DMS 273 treated with DMSO at 0.1 percent for 48 hours (cell line): ENCODE results near the gene ATP8A2.
"Not testable (repeated sequence)": the region's sequence is repeated elsewhere in the genome, so short reads cannot be mapped to it uniquely, and the experiment has no call there.

Experiments
- DNase-seq: peaks from one replicate; lab custom pipeline; 2025; lab: John Stamatoyannopoulos, UW

The ATP8A2 gene

GRCh38 chr13:25463496-25463895 is 91.7 kb downstream of the ATP8A2 start:
- no peak for DNase-seq

- peak; percentile 71 for DNase-seq
These were observed 95.1 kb downstream of the ATP8A2 start for GRCh38 chr13:25466880-25467279.

DNA sequence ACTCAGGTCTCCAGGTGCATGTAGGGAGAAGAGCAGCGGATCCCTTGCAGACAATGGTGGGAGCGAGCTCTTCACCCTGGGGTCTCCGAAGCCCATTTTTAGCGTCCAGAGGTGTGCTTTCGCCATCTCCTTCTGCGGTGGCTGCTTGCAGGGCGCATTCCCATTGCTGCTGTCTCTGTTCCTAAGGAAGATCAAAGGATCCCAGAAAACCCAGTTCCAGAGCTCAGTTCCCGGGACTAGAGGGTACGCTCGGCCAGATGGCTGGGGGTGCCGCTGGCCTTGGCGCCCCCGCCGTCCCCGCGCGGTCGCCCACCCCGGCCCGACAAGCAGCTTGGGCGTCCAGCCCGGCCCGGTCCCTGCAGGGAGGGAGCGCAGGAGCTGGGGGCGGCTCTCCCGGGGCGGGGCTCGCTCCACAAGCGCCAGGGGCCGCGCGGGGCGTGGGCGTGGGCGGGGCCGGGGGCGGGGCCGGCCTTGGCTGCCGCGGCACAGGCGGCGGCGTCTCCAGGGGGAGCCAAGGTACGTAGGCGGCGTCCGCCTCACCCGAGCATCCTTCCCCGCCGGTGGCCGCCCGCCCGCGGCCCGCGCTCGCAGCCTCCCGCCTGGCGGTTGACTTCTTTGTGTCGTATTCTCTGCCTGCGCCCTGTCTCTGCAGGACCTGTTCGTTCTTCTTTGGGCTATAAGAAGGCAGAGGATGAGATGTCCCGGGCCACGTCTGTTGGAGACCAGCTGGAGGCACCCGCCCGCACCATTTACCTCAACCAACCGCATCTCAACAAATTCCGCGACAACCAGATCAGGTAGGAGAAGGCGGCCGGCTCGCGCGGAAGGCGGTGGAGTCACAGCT is 96.8 kb downstream of the ATP8A2 start:
- peak; percentile 42 for DNase-seq

GRCh38 chr13:25469169-25469525 is 97.4 kb downstream of the ATP8A2 start:
- no peak for DNase-seq

GRCh38 chr13:25473864-25474263 is 102.1 kb downstream of the ATP8A2 start:
- DNase-seq, result no peak

GRCh38 chr13:25478186-25478585 is 106.4 kb downstream of the ATP8A2 start:
- no peak for DNase-seq

DNA sequence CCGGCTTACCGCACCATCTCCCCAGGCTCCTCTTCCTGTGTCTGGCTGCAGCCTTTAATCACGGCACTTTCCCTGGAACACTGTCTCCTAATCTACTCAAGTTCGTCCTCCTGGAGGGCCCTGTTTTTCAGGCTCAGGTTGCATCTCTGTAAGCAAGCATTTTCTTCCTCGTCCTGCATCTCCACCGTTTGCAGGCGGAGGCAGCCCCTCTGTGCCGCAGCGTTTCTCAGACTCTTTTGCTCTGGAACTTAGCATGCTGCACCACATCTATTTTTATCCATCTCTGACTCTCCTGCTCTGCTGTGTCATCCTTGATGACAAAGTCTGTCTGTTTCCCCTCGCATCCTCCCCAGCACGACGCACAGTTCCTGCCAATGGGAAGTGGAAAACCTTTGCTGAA is 117.5 kb downstream of the ATP8A2 start:
- no peak for DNase-seq

- no peak for DNase-seq
These were observed 118.5 kb downstream of the ATP8A2 start for GRCh38 chr13:25490236-25490635.

- DNase-seq, result no peak
These were observed 122.3 kb downstream of the ATP8A2 start for GRCh38 chr13:25493931-25494640.

- DNase-seq, result no peak
These were observed 123.1 kb downstream of the ATP8A2 start for GRCh38 chr13:25494698-25495411.

GRCh38 chr13:25501231-25501630 is 129.5 kb downstream of the ATP8A2 start:
- no peak for DNase-seq

DNA sequence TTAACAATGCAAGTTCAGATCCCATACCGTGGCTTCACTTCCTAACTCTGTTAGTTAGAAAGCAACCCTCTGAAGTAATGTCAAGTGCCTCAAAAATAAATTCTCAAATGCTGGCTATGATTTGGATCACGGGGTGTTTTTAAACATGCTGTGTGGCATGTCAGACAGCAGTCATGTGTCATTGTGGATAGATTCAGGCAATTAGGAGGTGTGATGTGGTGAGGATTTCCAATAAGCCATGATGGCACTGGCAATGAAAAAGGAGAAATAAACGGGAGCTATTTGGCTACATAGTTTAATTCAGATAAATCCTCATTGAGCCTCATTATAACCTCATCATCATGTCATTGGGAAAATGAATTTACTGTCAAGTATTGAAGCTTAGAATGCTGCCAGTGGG is 130.3 kb downstream of the ATP8A2 start:
- DNase-seq, result no peak

DNA sequence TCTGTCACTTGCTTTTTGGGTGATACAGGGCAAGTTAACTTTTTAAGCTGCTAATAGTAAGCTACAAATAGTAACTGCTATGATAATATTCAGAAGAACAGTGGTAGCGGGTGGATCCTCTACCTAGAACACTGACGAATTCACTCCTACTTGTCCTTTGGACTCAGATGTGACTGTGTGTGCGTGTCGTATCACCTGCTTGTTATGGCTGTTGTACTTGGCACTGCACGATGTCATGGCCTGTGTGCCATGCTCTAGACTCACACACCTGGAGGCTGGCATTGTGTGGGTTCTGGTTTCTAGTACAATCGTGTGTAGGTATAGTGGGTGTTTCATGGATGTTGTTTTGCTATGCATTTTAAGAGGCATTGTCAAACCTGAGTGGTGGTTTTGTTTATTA is 130.8 kb downstream of the ATP8A2 start:
- DNase-seq, result no peak

DNA sequence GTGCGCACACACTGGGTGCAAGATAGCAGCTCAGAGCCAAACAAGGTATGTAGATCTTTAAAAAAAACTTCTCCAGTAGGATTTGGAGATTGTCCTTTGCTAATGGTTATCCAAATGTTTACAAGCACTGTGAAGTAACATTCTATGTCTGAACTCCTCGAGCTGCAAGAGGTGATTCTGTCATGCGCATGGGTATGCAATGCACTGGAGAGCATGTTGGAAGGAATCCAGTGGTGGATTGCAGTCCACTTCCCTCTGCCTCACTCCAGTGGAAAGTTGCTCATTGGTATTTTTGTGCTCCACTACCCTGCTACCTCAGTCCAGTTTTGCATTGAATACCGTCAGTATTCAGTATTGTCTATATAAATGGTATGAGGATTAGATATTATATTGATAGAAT is 132.1 kb downstream of the ATP8A2 start:
- no peak for DNase-seq

DNA sequence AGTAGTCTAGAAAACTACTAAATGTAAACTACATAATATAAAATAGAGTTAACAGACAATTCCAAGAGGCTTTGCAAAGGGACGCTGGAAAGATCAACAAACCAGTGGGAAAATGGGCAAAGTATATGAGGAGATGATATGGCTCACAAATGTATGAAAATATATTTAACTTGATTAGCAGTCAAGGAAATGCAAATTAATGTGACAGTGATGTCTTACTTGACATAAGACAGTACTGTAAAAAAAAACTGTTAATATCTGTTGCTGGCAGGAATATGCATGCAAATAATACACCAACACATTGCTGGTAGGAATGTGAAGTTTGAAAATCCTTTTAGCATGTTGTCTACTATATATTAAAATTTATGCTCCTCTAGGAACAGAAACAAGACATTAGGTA is 136.1 kb downstream of the ATP8A2 start:
- DNase-seq, result no peak

- not testable (repeated sequence) for DNase-seq
These were observed 141.3 kb downstream of the ATP8A2 start for GRCh38 chr13:25513060-25513459.

DNA sequence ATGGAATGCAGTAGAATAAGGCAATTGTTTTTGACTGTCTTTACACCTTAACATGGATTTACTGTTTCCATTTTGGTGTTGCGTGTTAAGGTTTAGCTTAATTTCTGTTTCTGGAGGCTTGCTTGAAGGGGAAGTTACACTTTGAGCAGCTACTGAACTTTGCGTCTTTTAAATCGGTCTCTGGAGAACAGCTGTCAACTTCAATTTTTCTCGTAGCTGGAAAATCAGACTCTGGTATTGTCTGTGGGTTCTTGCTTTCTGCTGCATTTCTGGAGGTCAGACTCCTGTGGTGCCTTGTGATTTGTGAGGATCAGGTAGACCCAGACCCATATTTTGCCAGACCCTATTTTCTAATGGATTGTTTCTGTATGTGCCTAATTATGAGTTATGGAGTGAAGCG is 146.7 kb downstream of the ATP8A2 start:
- no peak for DNase-seq

DNA sequence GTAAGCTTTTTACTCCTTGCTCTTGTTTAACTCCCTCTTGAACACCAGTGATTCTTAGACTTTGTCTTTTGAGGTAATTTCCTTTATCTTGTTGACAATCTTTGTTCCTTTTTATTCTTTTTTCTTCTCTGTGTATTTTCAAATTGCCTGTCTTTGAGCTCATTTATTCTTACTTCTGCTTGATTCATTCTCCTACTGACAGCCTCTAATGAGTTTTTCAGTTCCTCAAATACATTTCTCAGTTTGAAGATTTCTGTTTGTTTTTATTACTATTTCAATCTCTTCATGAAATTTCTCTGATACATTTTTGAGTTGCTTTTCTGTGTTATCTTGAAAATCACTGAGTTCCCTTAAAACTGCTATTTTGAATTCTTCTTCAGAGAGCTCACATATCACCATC is 154.1 kb downstream of the ATP8A2 start:
- DNase-seq, result no peak

- no peak for DNase-seq
These were observed 156.5 kb downstream of the ATP8A2 start for GRCh38 chr13:25528266-25528665.

- DNase-seq, result no peak
These were observed 157.7 kb downstream of the ATP8A2 start for GRCh38 chr13:25529425-25529824.

DNA sequence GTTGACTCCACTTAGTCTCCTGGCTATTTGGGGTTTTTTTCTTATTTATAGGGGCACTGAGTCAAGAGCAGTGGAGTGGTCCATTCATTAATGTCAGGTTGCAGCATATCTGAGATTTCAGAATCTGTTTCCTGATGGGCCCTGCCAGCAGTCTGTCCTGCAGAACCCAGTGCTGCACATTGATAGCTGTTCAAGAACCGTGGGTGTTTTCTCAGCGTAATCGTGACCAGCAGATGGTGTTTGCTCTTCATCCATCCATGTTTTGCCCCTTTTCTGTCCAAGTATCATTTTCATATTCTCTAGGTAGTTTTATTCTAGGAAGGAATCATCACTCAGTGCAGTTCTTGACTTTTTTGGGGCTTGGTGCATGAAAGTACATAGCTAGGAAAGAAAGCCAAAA is 166.5 kb downstream of the ATP8A2 start:
- no peak for DNase-seq

DNA sequence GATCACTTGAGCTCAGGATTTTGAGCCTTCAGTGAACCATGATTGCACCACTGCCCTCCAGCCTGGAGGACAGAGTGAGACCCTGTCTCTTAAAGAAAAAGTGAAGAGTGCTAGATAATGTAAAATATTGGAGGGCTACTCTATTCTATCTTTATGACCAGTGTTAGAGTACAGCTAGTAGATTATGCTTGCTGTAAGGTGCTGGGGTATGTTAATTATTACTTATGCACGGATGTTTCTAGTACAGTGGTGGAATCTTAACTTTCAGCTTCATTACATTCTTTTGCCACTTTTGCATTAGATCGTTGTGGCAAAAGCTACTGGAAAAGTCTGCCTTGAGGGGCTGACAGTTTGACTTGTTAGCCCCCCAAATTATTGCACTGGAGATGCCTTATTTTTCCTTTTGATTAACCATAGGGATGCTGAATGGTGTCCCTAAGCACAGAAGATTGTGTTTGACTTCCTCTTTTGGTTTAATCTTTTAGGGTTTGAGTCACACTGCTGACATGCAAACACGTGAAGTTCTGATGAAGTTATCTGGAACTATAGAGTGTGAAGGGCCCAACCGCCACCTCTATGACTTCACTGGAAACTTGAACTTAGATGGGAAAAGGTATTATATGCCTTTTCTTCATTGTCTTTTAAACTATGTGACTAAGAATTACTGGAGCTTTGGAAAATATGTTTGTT is 169.8 kb downstream of the ATP8A2 start:
- no peak for DNase-seq
